GM18511 (cell line): ENCODE data around the gene TMEM42.
A peak's percentile ranks its signal among the peaks of the same experiment; 100 is the strongest.
"Not testable (repeated sequence)": the region's sequence is repeated elsewhere in the genome, so short reads cannot be mapped to it uniquely, and the experiment has no call there.

Source experiments
- ATAC-seq: cut with Tn5 transposase; IDR thresholded peaks from one replicate; pipeline ENCODE4 v1.9.1; 2021; ENCODE audit warnings: mild to moderate bottlenecking, moderate library complexity; ENCODE audit not compliant: unreplicated experiment

TMEM42 gene

GRCh38 chr3:44861412-44862225 lies at the start of gene TMEM42:
Gene TMEM42, plus strand, starts transcription at chr3:44861912. Its CDS starts 13 bp downstream, at chr3:44861925.
- peak; percentile 95 for ATAC-seq

GRCh38 chr3:44814751-44815150 lies 47.0 kb upstream of the TMEM42 start:
- ATAC-seq: no peak

GRCh38 chr3:44816334-44816733 lies 45.4 kb upstream of the TMEM42 start:
- not testable (repeated sequence) for ATAC-seq

GRCh38 chr3:44821206-44821605 lies 40.5 kb upstream of the TMEM42 start:
- ATAC-seq: not testable (repeated sequence)

GRCh38 chr3:44825264-44825925 lies 36.3 kb upstream of the TMEM42 start:
- ATAC-seq: no peak

GRCh38 chr3:44827196-44827595 lies 34.5 kb upstream of the TMEM42 start:
- ATAC-seq: no peak

GRCh38 chr3:44831232-44831631 lies 30.5 kb upstream of the TMEM42 start:
- no peak for ATAC-seq

GRCh38 chr3:44832032-44832431 lies 29.7 kb upstream of the TMEM42 start:
- ATAC-seq: no peak

GRCh38 chr3:44832965-44833364 lies 28.7 kb upstream of the TMEM42 start:
- ATAC-seq: no peak

- ATAC-seq: no peak
Observed at GRCh38 chr3:44833394-44833793, 28.3 kb upstream of the TMEM42 start.

GRCh38 chr3:44835684-44836083 lies 26.0 kb upstream of the TMEM42 start:
- no peak for ATAC-seq

- no peak for ATAC-seq
Observed at GRCh38 chr3:44842376-44842775, 19.3 kb upstream of the TMEM42 start.

- no peak for ATAC-seq
Observed at GRCh38 chr3:44845528-44846520, 15.9 kb upstream of the TMEM42 start.

GRCh38 chr3:44848634-44849033 lies 13.1 kb upstream of the TMEM42 start:
- ATAC-seq: no peak

GRCh38 chr3:44856663-44857062 lies 5.0 kb upstream of the TMEM42 start:
- not testable (repeated sequence) for ATAC-seq

GRCh38 chr3:44860117-44860516 lies 1.6 kb upstream of the TMEM42 start:
- ATAC-seq: no peak

- peak; percentile 34 for ATAC-seq
Observed at GRCh38 chr3:44862226-44862637, 520 bp downstream of the TMEM42 start.

GRCh38 chr3:44865272-44866035 lies 3.7 kb downstream of the TMEM42 start:
- no peak for ATAC-seq

GRCh38 chr3:44867421-44868111 lies 5.9 kb downstream of the TMEM42 start:
- ATAC-seq: no peak
